Measurements from ENCODE around the gene WASF2. TPM values are rescaled to one million over a fixed set of nuclear protein-coding genes. Genes with fewer than 3 reads are reported as not detected.

The WASF2 gene
- total RNA-seq, 1 donor from 2014 or later: 51.2 TPM

DNA sequence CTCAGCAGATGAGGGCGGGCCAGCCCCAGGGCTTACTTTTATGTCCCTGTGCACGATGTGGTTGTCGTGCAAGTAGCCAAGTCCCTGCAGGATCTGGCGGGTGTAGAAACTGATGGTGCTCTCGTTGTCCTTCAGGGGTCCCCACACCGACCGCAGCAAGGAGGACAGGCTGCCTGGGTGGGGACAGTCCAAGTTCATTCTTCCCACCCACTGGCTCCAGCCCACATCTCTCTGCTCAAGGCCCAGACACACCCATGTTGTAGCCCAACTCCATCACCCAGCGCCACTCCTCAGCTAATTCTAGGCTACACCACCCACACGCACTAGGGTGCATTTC lies 130.2 kb downstream of the WASF2 start:
- peak overlapping the region; percentile 59 for H3K4me3 ChIP-seq
- H3K27me3 ChIP-seq (ENCODE audit: low read depth): no peaks in the 10 kb centered on the region
- peaks cover 100% of the 10 kb centered on the region for H3K36me3 ChIP-seq
- no peak overlapping the region for H3K27ac ChIP-seq (replicated peaks)
- TF ChIP-seq, protein P1, sequence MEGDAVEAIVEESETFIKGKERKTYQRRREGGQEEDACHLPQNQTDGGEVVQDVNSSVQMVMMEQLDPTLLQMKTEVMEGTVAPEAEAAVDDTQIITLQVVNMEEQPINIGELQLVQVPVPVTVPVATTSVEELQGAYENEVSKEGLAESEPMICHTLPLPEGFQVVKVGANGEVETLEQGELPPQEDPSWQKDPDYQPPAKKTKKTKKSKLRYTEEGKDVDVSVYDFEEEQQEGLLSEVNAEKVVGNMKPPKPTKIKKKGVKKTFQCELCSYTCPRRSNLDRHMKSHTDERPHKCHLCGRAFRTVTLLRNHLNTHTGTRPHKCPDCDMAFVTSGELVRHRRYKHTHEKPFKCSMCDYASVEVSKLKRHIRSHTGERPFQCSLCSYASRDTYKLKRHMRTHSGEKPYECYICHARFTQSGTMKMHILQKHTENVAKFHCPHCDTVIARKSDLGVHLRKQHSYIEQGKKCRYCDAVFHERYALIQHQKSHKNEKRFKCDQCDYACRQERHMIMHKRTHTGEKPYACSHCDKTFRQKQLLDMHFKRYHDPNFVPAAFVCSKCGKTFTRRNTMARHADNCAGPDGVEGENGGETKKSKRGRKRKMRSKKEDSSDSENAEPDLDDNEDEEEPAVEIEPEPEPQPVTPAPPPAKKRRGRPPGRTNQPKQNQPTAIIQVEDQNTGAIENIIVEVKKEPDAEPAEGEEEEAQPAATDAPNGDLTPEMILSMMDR (IDR thresholded peaks at IDR 0.05; ENCODE audit: borderline replicate concordance): no peak
- DNase-seq: no peak
- intact Hi-C loops (cut with micrococcal nuclease): no loop called here
- no peaks in the 10 kb centered on the region for H3K9me3 ChIP-seq (replicated peaks)
- peaks cover 48% of the 10 kb centered on the region for H3K4me1 ChIP-seq

DNA sequence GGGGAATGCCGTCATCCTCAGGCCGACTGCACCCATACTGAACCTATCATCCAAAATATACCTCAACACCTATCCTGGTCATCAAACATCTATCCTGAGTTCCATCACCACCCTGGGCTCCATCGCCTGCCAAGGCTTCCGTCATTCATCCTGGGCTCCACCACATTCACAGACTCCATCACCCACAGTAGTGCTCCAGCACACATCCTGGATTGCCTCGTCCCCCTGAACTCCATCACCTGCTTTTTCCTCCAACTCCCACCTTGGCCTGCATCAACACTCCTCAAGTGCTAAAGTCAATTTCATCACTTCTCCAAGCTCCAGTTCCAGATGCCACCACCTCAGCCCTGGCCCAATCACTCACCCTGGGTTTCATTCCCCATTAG lies 131.0 kb downstream of the WASF2 start:
- intact Hi-C loops (cut with micrococcal nuclease): no loop called here
- Histone ChIP-seq H3K27ac (replicated peaks) (no peak overlapping the region), H3K4me1 (peaks cover 40% of the 10 kb centered on the region), H3K36me3 (peaks cover 100% of the 10 kb centered on the region), H3K4me3 (no peak overlapping the region), H3K9me3 (replicated peaks) (no peaks in the 10 kb centered on the region), H3K27me3 (ENCODE audit: low read depth) (no peaks in the 10 kb centered on the region)
- no peak for DNase-seq
- TF ChIP-seq, protein P1 (IDR thresholded peaks at IDR 0.05; ENCODE audit: borderline replicate concordance): no peak

DNA sequence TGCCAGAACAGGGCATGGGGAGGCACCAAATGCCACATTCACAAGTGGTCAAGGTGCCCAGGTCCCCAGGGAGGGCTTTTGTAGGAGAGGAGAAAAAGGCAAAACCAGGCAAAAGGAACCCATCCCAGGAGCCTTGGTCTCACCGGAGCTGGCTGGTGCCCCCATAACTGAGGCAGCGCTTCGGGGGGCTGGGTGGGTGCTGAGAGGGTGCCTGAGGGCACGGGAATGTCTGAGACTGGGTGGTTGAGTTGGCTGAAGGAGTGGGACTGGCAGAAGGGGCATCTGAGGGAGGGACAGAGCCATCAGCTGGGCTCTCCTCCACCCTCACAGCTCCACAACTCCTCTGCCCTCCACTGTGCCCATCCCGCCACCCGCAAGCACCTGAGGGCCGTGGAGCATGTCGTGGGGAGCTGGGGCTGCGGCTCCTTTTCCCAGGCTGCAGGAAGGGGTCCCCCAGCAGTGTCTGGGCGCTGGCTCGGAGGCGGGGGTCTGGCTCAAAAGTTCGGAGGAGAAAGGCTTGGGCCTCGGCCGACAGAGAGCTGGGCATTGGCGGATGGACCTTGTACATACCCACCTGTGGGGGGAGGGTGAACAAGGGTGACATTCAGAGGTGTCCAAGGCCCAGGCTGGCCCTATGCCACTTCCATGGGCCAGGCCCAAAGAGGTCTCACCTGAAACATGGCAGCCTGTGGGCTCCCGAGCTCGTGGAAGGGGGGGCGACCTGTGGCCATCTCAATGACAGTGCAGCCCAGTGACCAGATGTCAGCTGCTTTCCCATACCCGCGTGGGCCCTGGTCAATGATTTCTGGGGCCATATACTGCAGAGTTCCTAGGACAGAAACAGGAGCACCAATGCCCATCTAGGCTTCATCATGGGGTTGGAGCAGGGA lies 131.7 kb downstream of the WASF2 start:
- peaks cover 33% of the 10 kb centered on the region for H3K4me1 ChIP-seq
- DNase-seq: no peak
- H3K27ac ChIP-seq (replicated peaks): no peak overlapping the region
- TF ChIP-seq, protein P1 (IDR thresholded peaks at IDR 0.05; ENCODE audit: borderline replicate concordance): no peak
- no peaks in the 10 kb centered on the region for H3K9me3 ChIP-seq (replicated peaks)
- intact Hi-C loops (cut with micrococcal nuclease): no loop called here
- H3K36me3 ChIP-seq: peaks cover 100% of the 10 kb centered on the region
- H3K4me3 ChIP-seq: no peak overlapping the region
- H3K27me3 ChIP-seq (ENCODE audit: low read depth): no peaks in the 10 kb centered on the region

DNA sequence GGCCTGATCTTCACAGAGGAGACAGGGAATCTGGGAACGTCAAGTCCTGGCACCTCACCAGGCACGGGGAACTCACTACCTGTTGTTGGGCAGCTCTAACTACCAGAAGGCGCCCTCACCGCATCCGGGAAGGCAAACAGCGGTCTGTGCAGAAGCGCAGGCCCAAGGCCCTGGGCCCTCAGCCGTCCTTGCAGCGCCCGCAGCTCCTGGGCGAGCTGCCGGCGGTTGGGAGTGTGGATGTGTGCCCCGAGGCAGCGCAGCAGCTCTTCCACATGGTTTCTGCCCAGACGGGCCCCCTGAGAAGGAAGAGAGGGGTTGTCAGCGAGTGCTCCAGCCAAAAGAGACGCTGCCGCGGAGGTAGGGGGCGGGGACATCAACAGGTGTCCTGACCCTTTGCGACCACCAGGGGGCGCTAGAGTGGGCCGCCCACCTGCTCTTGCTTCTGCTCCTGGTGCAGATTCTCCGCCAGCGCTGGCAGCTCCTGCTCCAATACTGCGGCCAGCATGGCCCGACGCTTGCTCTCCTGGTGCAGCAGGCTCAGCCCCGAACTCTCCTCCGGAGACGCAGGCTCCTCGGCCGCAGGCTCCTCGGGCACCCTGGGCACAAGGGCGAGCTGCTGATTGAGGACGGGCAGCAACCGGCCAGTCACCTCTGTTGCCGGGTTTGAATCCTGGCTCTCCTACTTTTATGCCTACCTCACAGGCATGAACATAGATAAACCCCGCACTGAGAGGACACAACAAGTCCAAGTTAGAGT lies 132.5 kb downstream of the WASF2 start:
- DNase-seq: peak; percentile 76
- Histone ChIP-seq H3K4me3 (no peak overlapping the region), H3K27ac (replicated peaks) (peak overlapping the region; percentile 15), H3K27me3 (ENCODE audit: low read depth) (no peaks in the 10 kb centered on the region), H3K9me3 (replicated peaks) (no peaks in the 10 kb centered on the region), H3K36me3 (peaks cover 96% of the 10 kb centered on the region), H3K4me1 (peaks cover 32% of the 10 kb centered on the region)
- TF ChIP-seq, protein P1 (IDR thresholded peaks at IDR 0.05; ENCODE audit: borderline replicate concordance): peak; percentile 98
- intact Hi-C loops (cut with micrococcal nuclease): no loop called here

DNA sequence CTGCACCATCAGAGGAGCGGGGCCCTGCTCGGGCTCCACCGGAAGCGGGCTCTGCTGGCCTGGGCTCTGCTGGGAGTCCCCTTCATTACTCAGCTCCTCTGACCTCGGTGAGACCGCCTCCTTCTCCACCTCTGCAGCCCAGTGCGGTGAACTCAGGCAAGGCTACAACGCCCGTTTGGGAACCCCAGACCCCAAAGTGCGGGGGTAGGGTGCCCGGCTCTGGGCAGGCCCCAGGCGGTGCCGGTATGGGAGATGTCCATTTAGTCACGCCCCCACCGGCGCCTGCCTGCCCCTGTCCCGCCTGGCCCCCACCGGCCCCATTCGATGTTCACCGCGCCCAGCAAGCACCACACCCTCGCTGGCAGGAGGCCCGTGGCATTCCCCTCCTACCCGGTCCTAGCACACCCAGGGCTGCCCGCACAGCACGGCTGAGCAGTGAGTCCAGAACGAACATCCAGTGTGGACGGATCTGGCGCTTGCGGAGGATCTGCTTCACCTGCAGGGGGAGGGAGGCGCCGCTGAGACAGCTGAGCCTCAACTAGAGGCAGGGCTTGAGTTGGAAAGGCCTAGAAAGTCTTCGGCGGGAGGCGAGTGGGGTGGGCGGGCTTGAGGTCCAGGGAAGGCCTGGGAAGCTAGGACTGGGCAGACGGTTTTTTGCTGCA lies 133.2 kb downstream of the WASF2 start:
- TF ChIP-seq, protein P1 (IDR thresholded peaks at IDR 0.05; ENCODE audit: borderline replicate concordance): no peak
- peaks cover 89% of the 10 kb centered on the region for H3K36me3 ChIP-seq
- no peak overlapping the region for H3K4me3 ChIP-seq
- no peaks in the 10 kb centered on the region for H3K27me3 ChIP-seq (ENCODE audit: low read depth)
- no peak for DNase-seq
- no peak overlapping the region for H3K27ac ChIP-seq (replicated peaks)
- intact Hi-C loops (cut with micrococcal nuclease): no loop called here
- H3K9me3 ChIP-seq (replicated peaks): no peaks in the 10 kb centered on the region
- H3K4me1 ChIP-seq: peaks cover 33% of the 10 kb centered on the region
